ENCODE data around the gene ANK3.

Gene ANK3

DNA sequence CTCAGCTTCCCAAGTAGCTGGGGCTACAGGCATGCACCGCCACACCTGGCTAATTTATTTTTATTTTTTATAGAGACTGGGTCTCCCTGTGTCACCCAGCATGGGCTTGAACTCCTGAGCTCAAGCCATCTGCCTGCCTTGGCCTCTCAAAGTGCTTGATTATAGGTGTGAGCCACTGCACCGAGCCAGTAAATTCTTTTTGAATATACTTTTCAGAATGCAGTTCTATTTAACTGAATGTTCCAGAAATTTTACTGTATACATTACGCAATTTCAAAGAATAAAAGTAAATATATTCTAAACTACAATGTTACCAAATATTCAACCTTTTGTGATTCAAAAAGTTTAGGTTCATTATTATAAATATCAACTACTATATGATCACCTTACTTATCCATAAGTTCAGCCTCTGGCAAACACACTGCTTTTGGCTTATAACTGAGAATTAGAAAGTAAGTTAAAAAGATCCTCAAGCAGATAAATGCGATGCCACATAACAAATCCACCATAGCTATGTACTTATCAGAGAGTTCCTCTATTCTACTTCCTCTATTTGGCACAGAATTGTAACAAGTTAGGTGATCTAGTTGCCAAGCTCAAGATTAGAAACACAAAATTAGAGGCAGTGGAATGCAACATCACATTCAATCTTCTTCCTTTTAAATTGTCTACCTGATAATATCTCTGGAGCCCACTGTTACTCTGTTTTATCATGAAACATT lies 118.2 kb downstream of the ANK3 start:
- H3K9me3 ChIP-seq (ENCODE audit: control insufficient read depth in 2 of 2, low read length in 2 of 2) = no peaks in the 10 kb centered on the region
- no peaks in the 10 kb centered on the region for H3K36me3 ChIP-seq (ENCODE audit: control insufficient read depth in 2 of 2, insufficient read depth in 2 of 2, low read length in 2 of 2)
- H3K4me3 ChIP-seq (ENCODE audit: low read length in 2 of 2) = no peak overlapping the region
- H3K27ac ChIP-seq (ENCODE audit: low read depth in 2 of 2, low read length in 2 of 2) = no peak overlapping the region
- H3K9ac ChIP-seq (ENCODE audit: low read depth in 1 of 2, low read length in 2 of 2) = no peak overlapping the region
- no peaks in the 10 kb centered on the region for H3K27me3 ChIP-seq (ENCODE audit: control insufficient read depth in 2 of 2, insufficient read depth in 2 of 2, low read length in 2 of 2)
- no peaks in the 10 kb centered on the region for H3K4me1 ChIP-seq (ENCODE audit: control insufficient read depth in 2 of 2, insufficient read depth in 2 of 2, low read length in 2 of 2)

GRCh38 chr10:60270426-60270825 lies 119.2 kb downstream of the ANK3 start:
- Histone ChIP-seq H3K9ac (ENCODE audit: low read depth in 1 of 2, low read length in 2 of 2) (no peak overlapping the region), H3K4me3 (ENCODE audit: low read length in 2 of 2) (no peak overlapping the region), H3K9me3 (ENCODE audit: control insufficient read depth in 2 of 2, low read length in 2 of 2) (no peaks in the 10 kb centered on the region), H3K27ac (ENCODE audit: low read depth in 2 of 2, low read length in 2 of 2) (no peak overlapping the region), H3K4me1 (ENCODE audit: control insufficient read depth in 2 of 2, insufficient read depth in 2 of 2, low read length in 2 of 2) (no peaks in the 10 kb centered on the region), H3K27me3 (ENCODE audit: control insufficient read depth in 2 of 2, insufficient read depth in 2 of 2, low read length in 2 of 2) (no peaks in the 10 kb centered on the region), H3K36me3 (ENCODE audit: control insufficient read depth in 2 of 2, insufficient read depth in 2 of 2, low read length in 2 of 2) (no peaks in the 10 kb centered on the region)

GRCh38 chr10:60267802-60268201 lies 121.9 kb downstream of the ANK3 start:
- H3K9me3 ChIP-seq (ENCODE audit: control insufficient read depth in 2 of 2, low read length in 2 of 2) = no peaks in the 10 kb centered on the region
- no peak overlapping the region for H3K4me3 ChIP-seq (ENCODE audit: low read length in 2 of 2)
- no peaks in the 10 kb centered on the region for H3K27me3 ChIP-seq (ENCODE audit: control insufficient read depth in 2 of 2, insufficient read depth in 2 of 2, low read length in 2 of 2)
- H3K4me1 ChIP-seq (ENCODE audit: control insufficient read depth in 2 of 2, insufficient read depth in 2 of 2, low read length in 2 of 2) = no peaks in the 10 kb centered on the region
- H3K9ac ChIP-seq (ENCODE audit: low read depth in 1 of 2, low read length in 2 of 2) = no peak overlapping the region
- no peak overlapping the region for H3K27ac ChIP-seq (ENCODE audit: low read depth in 2 of 2, low read length in 2 of 2)
- peaks cover 0 to 6% of the 10 kb centered on the region in 2 donors for H3K36me3 ChIP-seq (ENCODE audit: control insufficient read depth in 2 of 2, insufficient read depth in 2 of 2, low read length in 2 of 2)

- Histone ChIP-seq H3K36me3 (ENCODE audit: control insufficient read depth in 2 of 2, insufficient read depth in 2 of 2, low read length in 2 of 2) (peaks cover 0 to 6% of the 10 kb centered on the region in 2 donors), H3K4me1 (ENCODE audit: control insufficient read depth in 2 of 2, insufficient read depth in 2 of 2, low read length in 2 of 2) (no peaks in the 10 kb centered on the region), H3K27ac (ENCODE audit: low read depth in 2 of 2, low read length in 2 of 2) (no peak overlapping the region), H3K9ac (ENCODE audit: low read depth in 1 of 2, low read length in 2 of 2) (no peak overlapping the region), H3K27me3 (ENCODE audit: control insufficient read depth in 2 of 2, insufficient read depth in 2 of 2, low read length in 2 of 2) (no peaks in the 10 kb centered on the region), H3K9me3 (ENCODE audit: control insufficient read depth in 2 of 2, low read length in 2 of 2) (no peaks in the 10 kb centered on the region), H3K4me3 (ENCODE audit: low read length in 2 of 2) (no peak overlapping the region)
Observed at GRCh38 chr10:60266513-60266912, 123.2 kb downstream of the ANK3 start.

- no peak overlapping the region for H3K4me3 ChIP-seq (ENCODE audit: low read length in 2 of 2)
- no peaks in the 10 kb centered on the region for H3K27me3 ChIP-seq (ENCODE audit: control insufficient read depth in 2 of 2, insufficient read depth in 2 of 2, low read length in 2 of 2)
- peaks cover 0 to 6% of the 10 kb centered on the region in 2 donors for H3K36me3 ChIP-seq (ENCODE audit: control insufficient read depth in 2 of 2, insufficient read depth in 2 of 2, low read length in 2 of 2)
- H3K27ac ChIP-seq (ENCODE audit: low read depth in 2 of 2, low read length in 2 of 2) = no peak overlapping the region
- no peak overlapping the region for H3K9ac ChIP-seq (ENCODE audit: low read depth in 1 of 2, low read length in 2 of 2)
- H3K9me3 ChIP-seq (ENCODE audit: control insufficient read depth in 2 of 2, low read length in 2 of 2) = no peaks in the 10 kb centered on the region
- no peaks in the 10 kb centered on the region for H3K4me1 ChIP-seq (ENCODE audit: control insufficient read depth in 2 of 2, insufficient read depth in 2 of 2, low read length in 2 of 2)
Observed at GRCh38 chr10:60262647-60263126, 127.0 kb downstream of the ANK3 start.

GRCh38 chr10:60260321-60260720 lies 129.4 kb downstream of the ANK3 start:
- Histone ChIP-seq H3K27ac (ENCODE audit: low read depth in 2 of 2, low read length in 2 of 2) (no peak overlapping the region), H3K27me3 (ENCODE audit: control insufficient read depth in 2 of 2, insufficient read depth in 2 of 2, low read length in 2 of 2) (no peaks in the 10 kb centered on the region), H3K36me3 (ENCODE audit: control insufficient read depth in 2 of 2, insufficient read depth in 2 of 2, low read length in 2 of 2) (peaks cover 0 to 6% of the 10 kb centered on the region in 2 donors), H3K9me3 (ENCODE audit: control insufficient read depth in 2 of 2, low read length in 2 of 2) (no peaks in the 10 kb centered on the region), H3K4me3 (ENCODE audit: low read length in 2 of 2) (no peak overlapping the region), H3K9ac (ENCODE audit: low read depth in 1 of 2, low read length in 2 of 2) (no peak overlapping the region), H3K4me1 (ENCODE audit: control insufficient read depth in 2 of 2, insufficient read depth in 2 of 2, low read length in 2 of 2) (no peaks in the 10 kb centered on the region)

DNA sequence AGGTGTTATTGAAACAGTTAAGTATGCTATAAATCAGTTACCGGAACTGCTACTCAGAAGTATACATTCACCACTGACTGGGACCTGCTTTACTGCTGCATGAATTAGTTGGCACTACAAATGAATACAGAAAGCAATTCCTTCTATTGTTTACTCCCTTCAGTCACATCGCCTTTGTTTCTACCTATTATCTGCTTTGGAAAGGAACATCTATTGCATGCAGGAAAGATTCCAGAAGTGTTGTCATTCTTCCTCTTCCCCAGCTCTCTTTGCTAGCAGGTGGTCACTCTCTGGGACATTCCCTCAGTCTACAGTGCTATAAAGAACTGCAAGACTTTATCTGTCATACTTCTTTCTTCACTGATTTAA lies 131.3 kb downstream of the ANK3 start:
- no peaks in the 10 kb centered on the region for H3K27me3 ChIP-seq (ENCODE audit: control insufficient read depth in 2 of 2, insufficient read depth in 2 of 2, low read length in 2 of 2)
- no peaks in the 10 kb centered on the region for H3K9me3 ChIP-seq (ENCODE audit: control insufficient read depth in 2 of 2, low read length in 2 of 2)
- H3K36me3 ChIP-seq (ENCODE audit: control insufficient read depth in 2 of 2, insufficient read depth in 2 of 2, low read length in 2 of 2) = peaks cover 0 to 2% of the 10 kb centered on the region in 2 donors
- H3K27ac ChIP-seq (ENCODE audit: low read depth in 2 of 2, low read length in 2 of 2) = no peak overlapping the region
- H3K9ac ChIP-seq (ENCODE audit: low read depth in 1 of 2, low read length in 2 of 2) = no peak overlapping the region
- H3K4me1 ChIP-seq (ENCODE audit: control insufficient read depth in 2 of 2, insufficient read depth in 2 of 2, low read length in 2 of 2) = no peaks in the 10 kb centered on the region
- no peak overlapping the region for H3K4me3 ChIP-seq (ENCODE audit: low read length in 2 of 2)

GRCh38 chr10:60257767-60258428 lies 131.8 kb downstream of the ANK3 start:
- H3K27ac ChIP-seq (ENCODE audit: low read depth in 2 of 2, low read length in 2 of 2) = no peak overlapping the region

DNA sequence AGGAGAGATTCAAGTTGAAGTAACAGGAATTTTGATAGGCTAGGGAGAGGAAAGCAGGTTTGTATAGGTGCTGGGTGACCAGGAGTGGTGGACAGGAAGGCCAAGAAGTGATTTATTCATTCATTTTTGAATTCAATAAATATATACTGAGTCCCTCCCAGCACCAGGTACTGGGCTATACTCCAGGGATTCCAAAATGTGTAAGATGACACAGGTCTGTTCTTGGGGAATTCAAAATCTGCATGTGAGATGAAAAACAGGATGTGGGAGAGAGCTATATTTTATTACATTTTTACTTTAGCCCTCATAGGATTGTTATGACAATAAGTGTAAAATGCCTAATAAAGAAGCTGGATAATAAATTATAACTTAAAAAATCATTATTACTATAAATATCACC lies 134.9 kb downstream of the ANK3 start:
- H3K27ac ChIP-seq (ENCODE audit: low read depth in 2 of 2, low read length in 2 of 2) = no peak overlapping the region
- no peaks in the 10 kb centered on the region for H3K9me3 ChIP-seq (ENCODE audit: control insufficient read depth in 2 of 2, low read length in 2 of 2)
- H3K36me3 ChIP-seq (ENCODE audit: control insufficient read depth in 2 of 2, insufficient read depth in 2 of 2, low read length in 2 of 2) = no peaks in the 10 kb centered on the region
- no peaks in the 10 kb centered on the region for H3K4me1 ChIP-seq (ENCODE audit: control insufficient read depth in 2 of 2, insufficient read depth in 2 of 2, low read length in 2 of 2)
- H3K9ac ChIP-seq (ENCODE audit: low read depth in 1 of 2, low read length in 2 of 2) = no peak overlapping the region
- no peaks in the 10 kb centered on the region for H3K27me3 ChIP-seq (ENCODE audit: control insufficient read depth in 2 of 2, insufficient read depth in 2 of 2, low read length in 2 of 2)
- H3K4me3 ChIP-seq (ENCODE audit: low read length in 2 of 2) = no peak overlapping the region

More at GRCh38 chr10:60257767-60258428, 131.8 kb downstream of the ANK3 start:
- H3K9me3 ChIP-seq (ENCODE audit: control insufficient read depth in 2 of 2, low read length in 2 of 2) = no peaks in the 10 kb centered on the region
- no peaks in the 10 kb centered on the region for H3K27me3 ChIP-seq (ENCODE audit: control insufficient read depth in 2 of 2, insufficient read depth in 2 of 2, low read length in 2 of 2)
- H3K36me3 ChIP-seq (ENCODE audit: control insufficient read depth in 2 of 2, insufficient read depth in 2 of 2, low read length in 2 of 2) = no peaks in the 10 kb centered on the region
- H3K4me3 ChIP-seq (ENCODE audit: low read length in 2 of 2) = no peak overlapping the region
- H3K4me1 ChIP-seq (ENCODE audit: control insufficient read depth in 2 of 2, insufficient read depth in 2 of 2, low read length in 2 of 2) = no peaks in the 10 kb centered on the region
- H3K9ac ChIP-seq (ENCODE audit: low read depth in 1 of 2, low read length in 2 of 2) = no peak overlapping the region

DNA sequence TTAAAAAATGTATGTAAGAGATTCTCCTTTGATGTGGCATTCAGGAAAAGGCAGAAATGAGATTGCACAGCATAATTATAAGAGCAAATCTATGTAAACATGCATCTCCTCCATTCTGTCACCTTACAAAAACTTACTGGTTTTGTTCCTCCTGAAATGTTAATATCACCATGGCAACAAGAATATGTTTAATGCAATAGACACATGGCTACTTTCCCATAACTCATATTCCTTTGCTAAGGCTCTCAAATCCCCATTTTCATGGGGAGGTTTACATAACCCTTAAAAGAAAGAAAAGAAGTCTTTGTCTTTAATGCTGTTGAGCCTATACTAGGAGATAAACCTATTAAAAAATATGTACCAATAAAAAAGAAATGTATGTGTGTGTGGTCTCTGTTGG lies 136.2 kb downstream of the ANK3 start:
- H3K4me1 ChIP-seq (ENCODE audit: control insufficient read depth in 2 of 2, insufficient read depth in 2 of 2, low read length in 2 of 2) = no peaks in the 10 kb centered on the region
- no peak overlapping the region for H3K27ac ChIP-seq (ENCODE audit: low read depth in 2 of 2, low read length in 2 of 2)
- H3K27me3 ChIP-seq (ENCODE audit: control insufficient read depth in 2 of 2, insufficient read depth in 2 of 2, low read length in 2 of 2) = no peaks in the 10 kb centered on the region
- no peak overlapping the region for H3K9ac ChIP-seq (ENCODE audit: low read depth in 1 of 2, low read length in 2 of 2)
- no peaks in the 10 kb centered on the region for H3K9me3 ChIP-seq (ENCODE audit: control insufficient read depth in 2 of 2, low read length in 2 of 2)
- H3K36me3 ChIP-seq (ENCODE audit: control insufficient read depth in 2 of 2, insufficient read depth in 2 of 2, low read length in 2 of 2) = no peaks in the 10 kb centered on the region
- H3K4me3 ChIP-seq (ENCODE audit: low read length in 2 of 2) = no peak overlapping the region
